ENCODE measurements around the gene SAMD5.

The SAMD5 gene

GRCh38 chr6:147486683-147487082 lies 21.8 kb upstream of the SAMD5 start:
- no peak for TF ChIP-seq CTCF (IDR thresholded peaks at IDR 0.05)

DNA sequence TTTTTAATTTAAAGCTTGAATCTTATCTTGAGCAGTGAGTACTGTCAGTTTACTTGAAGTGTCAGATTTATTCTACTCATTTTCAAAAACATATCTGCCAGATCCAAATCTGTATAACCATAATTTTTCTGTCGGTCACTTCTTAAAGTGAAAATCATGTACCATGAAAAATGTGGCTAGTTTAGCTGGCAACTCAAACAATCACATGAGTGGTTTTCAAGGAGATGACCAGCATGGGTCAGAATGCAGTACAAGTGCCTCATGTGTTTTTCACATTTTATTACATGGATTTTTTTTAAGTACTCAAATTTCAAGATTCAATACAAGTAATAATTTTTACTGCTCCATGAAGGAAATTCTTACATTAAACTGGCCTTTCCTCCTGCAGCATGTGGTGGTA lies 11.0 kb upstream of the SAMD5 start:
- no peak for TF ChIP-seq CTCF (IDR thresholded peaks at IDR 0.05)

DNA sequence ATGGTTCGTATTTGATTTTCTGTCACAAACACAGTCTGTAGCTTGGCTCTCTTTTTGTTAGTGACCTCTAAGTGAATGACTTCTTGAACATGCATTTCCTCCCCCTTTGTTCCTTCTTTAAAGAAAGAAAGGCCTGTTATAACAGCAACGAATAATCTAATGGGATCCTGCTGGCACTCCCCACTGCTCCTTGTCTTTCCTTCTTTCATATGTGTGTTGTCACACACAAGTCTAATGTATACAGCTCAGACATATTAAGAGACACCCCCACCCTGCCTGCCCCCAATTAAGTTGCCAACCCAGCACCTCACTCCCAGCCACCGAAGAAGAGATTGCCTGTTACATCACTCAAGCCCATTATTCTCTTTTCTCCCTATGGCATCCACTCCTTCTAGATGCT lies 4.9 kb upstream of the SAMD5 start:
- no peak for TF ChIP-seq CTCF (IDR thresholded peaks at IDR 0.05)

- no peak for TF ChIP-seq CTCF (IDR thresholded peaks at IDR 0.05)
Observed at GRCh38 chr6:147504848-147505247, 3.6 kb upstream of the SAMD5 start.

GRCh38 chr6:147506704-147507114 lies 1.8 kb upstream of the SAMD5 start:
- TF ChIP-seq CTCF (IDR thresholded peaks at IDR 0.05), result peak; percentile 86

DNA sequence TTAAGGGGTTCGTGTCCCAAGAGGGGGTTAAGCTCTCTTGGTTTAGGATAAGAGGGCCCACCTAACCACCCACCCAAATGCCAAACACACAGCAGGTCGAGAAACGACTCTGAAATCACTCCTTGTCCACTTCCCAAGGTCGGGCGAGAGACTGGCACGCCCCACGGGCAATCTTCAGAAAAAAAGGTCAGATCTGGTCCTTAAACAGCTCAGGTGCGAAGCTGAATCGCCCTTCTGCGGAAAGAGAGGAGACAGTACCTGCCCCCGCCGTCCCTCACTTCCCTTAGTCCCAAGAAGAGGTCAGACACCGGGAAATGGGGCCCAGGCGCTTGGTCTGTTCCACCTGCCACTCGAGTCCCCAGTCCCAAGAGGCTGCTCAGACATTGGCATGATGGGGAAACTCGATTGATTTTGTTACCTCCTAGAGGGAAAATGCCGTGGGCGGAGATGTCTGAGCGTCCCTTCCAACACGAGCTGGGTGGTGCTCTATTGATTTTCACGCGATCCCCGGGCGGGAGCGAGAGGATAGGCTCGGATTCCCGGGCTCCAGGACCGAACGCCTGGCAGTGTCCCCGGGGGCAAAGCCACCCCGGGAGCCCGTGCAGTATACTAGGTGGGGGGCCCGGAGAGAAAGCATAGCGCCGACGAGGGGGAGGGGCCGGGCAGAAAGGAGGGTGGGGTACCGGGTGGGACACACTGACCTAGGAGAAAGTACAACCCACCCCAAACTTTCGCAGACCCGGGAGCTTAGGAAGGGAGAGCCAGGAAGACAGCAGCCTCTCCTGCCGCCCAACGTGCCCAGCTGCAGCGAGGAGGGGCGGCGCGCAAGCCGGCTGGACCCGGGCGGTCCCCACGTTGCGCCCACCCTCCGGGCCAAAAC lies 1.1 kb upstream of the SAMD5 start:
- TF ChIP-seq CTCF (IDR thresholded peaks at IDR 0.05), result no peak

GRCh38 chr6:147508866-147509608 lies 547 bp downstream of the SAMD5 start:
- TF ChIP-seq CTCF (IDR thresholded peaks at IDR 0.05), result 0 out of 2 replicates have a peak, but pooled peaks have one; percentile 14

Data from LNCAP (cell line).